Astrocyte of the cerebellum (primary cell): Measurements from ENCODE around the gene ORC6.

Experiments
- DNase-seq: peaks from one replicate; pipeline ENCODE4 v3.0.0-alpha.2; 2011; ENCODE audit warnings: low read depth
- H3K4me3 ChIP-seq: 2 replicates; pipeline ENCODE4 v1.5.1; 2011; ENCODE audit warnings: mild to moderate bottlenecking, low read depth, low read length, moderate library complexity
- CTCF ChIP-seq: IDR thresholded peaks from 2 replicates; pipeline ENCODE4 v1.5.1; 2012; ENCODE audit warnings: low read length, low read depth, moderate library complexity, mild to moderate bottlenecking; ENCODE audit errors: missing control alignments
- in situ Hi-C: cut with HindIII; loops from 2 replicates; pipeline ENCODE4 v1.10.0; 2017; ENCODE audit warnings: low sequenced_read_pairs

Gene ORC6

GRCh38 chr16:46700048-46700447 is 10.6 kb downstream of the ORC6 start:
- in situ Hi-C loops: no loop called here
- no peak overlapping the region for H3K4me3 ChIP-seq
- TF ChIP-seq CTCF: no peak
- no peak for DNase-seq

DNA sequence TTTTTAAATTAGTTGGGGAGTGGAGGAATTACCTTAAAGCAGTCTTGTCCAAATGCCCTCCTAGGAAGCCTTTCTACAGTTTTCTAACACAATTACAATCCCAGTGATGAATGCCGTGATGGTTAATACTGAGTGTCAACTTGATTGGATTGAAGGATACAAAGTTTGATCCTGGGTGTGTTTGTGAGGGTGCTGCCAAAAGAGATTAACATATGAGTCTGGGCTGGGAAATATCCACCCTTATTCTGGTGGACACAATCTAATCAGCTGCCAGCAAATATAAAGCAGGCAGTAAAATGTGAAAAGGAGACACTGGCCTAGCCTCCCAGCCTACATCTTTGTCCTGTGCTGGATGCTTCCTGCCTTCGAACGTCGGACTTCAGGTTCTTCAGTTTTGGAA is 12.2 kb downstream of the ORC6 start:
- in situ Hi-C loops: no loop called here
- no peak for TF ChIP-seq CTCF
- H3K4me3 ChIP-seq: no peak overlapping the region
- DNase-seq: no peak

GRCh38 chr16:46702030-46702429 is 12.6 kb downstream of the ORC6 start:
- in situ Hi-C loops: no loop called here
- DNase-seq: no peak
- no peak overlapping the region for H3K4me3 ChIP-seq
- no peak for TF ChIP-seq CTCF

- no peak for DNase-seq
- H3K4me3 ChIP-seq: no peak overlapping the region
- in situ Hi-C loops: no loop called here
- TF ChIP-seq CTCF: no peak
Observed at GRCh38 chr16:46706642-46707041, 17.2 kb downstream of the ORC6 start.

DNA sequence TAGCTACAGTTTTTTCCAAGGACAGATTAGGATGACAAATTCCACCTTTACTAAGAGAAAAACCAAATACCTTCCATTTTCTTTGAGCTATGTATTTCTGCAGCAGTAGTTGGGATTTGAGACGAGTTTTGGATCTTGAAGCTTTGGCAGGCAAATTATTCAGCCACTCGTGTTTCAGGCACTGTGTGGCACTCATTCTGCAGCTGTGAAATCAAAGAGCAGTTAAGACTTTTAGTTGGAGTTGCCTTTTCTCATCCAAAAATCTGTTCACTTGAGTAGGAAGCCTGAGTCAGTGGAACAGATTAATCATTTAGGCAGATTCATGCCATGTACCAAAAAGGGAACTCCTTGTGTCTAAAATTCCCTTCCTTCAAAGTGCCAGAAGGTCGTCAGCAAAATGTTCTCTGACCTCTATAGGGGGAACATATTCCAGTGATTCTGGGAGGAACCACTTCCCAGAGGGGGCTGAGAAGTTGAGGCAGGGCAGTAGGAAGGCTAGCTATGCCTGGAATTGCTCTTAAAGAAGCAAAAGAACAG is 20.1 kb downstream of the ORC6 start:
- no peak for TF ChIP-seq CTCF
- DNase-seq: no peak
- H3K4me3 ChIP-seq: no peak overlapping the region
- in situ Hi-C loops: no loop called here

DNA sequence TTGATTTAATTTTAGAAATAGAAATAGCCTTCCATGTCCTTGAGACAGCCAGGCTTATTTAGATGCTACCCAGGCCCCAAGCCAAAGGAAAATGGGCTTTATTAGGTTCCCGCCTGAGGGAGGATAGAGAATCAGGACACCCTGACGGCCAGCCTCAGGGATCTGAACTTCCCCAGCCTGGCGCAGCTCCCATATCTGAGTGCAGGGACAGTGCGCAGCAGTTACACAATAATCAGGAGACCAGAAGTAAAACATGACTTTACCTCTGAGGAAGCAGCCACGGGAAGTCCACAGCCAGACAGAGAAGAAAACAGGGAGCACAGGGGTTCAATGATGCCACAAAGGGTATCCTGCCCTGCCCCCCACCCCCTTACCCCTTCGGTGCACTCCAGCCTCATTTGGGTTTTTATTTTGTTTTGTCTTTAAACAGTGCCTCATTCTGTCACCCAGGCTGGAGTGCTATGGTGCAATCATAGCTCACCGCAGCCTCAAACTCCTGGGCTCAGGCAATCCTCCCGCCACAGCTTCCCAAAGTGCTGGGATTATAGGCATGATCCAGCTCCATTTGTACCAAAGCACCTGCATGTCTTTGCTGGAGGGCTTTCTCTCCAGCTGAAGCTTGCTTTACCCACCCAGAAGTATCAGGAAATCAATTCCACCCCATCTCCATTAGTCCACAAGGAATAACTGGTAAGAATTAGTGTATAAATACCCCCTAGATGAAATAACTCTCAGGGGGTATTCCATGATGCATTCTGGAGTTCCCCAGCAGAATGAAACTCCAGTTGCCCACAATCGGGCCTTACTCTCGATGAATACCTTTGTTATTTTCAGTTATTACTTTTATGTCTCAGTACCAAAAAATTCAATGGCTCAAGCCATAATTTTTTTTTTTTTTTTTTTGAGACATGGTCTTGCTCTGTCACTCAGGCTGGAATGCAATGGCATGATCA is 21.9 kb downstream of the ORC6 start:
- no peak for TF ChIP-seq CTCF
- in situ Hi-C loops: no loop called here
- DNase-seq: no peak
- H3K4me3 ChIP-seq: no peak overlapping the region
